CD4-positive, alpha-beta T cell treated with Interferon alpha-2 for 1 hour (primary cell): ENCODE data around the gene FBXL17.

Experiments used
- DNase-seq, 2 donors: peaks; one replicate each; pipeline ENCODE4 v3.0.0-alpha.2; 2020 to 2022

Gene FBXL17

DNA sequence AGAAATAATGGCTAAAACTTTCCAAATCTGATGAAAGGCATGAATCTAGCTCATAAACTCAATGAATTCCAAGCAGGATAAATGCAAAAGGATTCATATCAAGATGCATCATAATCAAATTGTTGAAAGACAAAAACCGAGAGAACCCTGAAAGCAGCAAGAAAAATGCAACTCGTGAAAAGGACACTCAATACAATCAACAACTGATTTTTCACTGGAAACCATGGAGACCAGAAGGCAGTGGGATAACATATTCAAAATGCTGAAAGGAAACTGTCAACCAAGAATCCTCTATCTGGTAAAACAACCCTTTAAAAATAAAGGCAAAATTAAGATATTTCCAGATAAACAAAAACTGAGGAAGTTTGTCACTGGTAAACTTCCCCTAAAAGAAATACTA lies 9.5 kb downstream of the FBXL17 start:
- DNase-seq, result no peak

DNA sequence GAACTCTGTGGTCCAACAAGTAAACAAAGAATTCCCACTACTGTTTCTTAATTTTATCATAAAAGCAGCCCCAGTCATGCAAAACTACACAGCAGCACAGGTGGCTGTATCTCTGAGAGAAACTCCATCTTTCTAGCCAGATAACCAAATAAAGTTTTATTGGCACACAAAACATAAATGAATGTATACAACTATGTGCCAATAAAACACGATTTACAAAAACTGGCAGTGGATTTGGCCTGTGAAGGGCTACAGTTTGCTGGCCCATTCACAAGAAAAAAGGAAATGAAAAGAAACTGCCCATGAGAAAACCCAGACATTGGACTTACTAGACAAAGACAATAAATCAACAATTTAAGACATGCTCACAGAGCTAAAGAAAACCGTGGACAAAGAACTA lies 10.6 kb downstream of the FBXL17 start:
- DNase-seq, result no peak

DNA sequence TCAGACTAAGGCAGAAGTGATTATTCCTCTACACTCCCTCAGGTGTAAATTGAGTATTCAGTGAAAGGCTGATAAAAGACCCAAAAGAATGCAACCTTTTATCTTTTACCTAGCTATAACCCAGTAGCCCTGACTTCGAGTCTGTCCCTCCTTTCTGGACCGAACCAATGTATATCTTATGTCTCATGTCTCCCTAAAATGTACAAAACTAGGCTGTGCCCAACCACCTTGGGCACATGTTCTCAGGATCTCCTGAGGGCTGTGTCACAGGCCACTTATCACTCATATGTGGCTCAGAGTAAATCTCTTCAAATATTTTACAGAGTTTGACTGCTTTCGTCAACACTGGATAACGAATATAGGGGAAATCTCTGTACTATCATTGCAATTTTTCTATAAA lies 12.7 kb downstream of the FBXL17 start:
- DNase-seq, result no peak

DNA sequence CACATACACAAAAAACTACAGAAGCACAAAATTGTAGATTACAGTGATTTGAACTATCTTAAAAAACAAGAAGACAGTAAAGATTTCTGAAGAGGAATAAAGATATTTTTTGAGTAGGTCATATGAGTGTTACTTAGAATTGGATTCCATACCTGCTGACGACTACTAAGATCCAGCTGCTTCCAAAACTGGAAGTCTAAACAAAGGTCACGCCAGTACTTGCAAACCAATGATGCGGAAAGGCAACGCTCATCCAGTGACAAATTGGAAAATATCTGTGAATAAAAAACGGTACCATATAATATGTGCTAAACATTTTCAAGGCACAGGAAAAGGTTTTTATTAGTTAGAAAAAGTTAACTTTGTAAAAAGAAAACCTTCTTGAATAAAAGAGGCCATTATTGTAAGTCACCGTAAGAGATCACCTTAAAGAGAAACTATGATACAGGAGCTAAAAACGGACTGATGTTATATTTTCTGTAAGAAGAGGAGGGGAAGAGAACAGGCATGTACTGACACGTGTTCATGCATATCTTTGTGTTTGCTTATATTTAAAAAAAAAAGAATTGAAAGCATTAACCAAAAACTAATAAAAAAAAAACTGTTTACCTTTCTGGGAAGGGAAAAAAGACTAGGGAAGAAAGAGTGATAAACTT lies 14.1 kb downstream of the FBXL17 start:
- DNase-seq, result no peak

DNA sequence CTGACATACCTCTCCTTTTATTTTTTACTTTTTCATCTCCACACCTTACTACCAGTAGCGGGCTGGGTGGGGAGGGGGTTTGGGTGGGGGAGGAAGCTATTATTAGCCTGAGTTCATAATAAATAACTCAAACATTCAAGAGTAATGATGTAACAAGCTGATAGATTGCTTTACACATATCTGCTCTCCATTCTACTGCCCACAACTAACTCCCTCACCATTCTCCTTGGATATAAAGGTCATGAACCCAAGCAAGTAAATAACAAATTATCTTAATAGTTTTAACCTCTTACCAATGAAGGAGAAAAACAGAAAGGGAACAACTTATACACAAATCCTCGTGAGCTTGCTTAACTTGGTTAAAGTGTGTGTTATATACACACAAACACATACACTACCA lies 15.4 kb downstream of the FBXL17 start:
- no peak for DNase-seq

DNA sequence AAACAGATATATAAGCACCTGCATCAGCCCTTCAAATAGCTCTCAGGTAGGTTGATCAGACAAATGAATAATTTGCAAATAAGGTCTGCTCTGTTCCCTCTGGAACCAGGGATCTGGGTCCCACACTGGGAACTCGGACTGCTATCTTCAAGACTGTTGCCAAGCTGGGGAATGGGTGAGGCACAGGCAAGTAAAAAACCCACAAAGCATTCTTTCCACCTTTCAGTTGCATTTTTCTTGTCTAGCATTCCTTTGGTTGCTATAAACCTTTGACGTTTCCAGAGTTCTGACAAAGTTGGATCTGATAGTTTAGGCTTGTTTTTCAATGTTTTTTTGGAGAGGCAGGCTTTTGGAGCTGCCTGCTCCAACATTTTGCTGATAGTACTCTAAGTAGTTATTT lies 20.1 kb downstream of the FBXL17 start:
- DNase-seq, result no peak

DNA sequence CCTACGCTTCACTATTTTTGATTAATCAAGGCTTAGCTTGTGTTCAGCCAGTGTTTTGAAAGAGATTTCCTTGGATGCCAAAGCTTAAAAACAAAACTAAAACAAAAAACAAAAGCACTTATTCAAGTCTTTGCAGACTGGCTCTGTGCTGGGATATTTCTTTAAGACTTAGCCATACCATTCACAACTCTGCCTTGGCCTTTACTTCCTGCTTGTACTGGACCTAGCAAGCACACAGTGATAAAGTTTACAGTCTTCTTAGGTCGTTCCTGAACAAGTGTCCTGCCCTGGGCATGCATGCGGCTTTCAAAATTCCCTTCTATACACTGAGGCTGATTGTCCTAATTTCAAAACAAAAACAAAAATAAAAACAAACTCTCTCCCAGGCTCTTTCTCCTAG lies 20.7 kb downstream of the FBXL17 start:
- no peak for DNase-seq

DNA sequence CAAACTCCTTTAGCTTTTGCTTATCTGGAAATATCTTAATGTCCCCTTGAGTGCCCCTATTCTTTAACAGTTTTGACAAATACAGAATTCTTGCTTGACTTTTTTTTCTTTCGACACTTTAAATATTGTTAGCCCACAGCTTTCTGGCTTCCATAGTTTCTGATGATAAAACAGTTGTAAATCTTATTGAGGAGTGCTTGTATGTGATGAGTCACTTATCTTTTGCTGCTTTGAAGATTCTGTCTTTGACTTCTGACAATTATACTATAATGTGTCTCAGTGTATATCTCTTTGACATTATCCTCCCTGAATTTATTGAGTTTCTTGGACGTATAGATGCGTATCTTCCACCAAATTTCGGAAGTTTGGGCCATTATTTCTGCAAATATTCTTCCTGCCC lies 21.6 kb downstream of the FBXL17 start:
- no peak for DNase-seq

DNA sequence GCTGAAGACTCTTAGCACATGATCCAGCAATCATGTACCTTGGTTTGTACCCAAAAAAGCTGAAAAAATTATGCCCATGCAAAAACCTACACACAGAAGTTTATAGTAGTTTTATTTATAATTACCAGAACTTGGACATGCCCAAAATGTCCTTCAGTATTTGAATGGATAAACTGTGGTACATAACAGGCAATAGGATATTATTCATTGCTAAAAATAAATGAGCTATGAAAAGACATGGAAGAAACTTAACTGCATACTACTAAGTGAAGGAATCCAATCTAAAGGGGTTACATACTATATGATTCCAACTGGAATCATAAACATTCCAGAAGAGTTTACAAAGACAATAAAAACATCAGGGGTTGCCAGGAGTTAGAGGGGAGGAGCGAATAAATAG lies 25.6 kb downstream of the FBXL17 start:
- no peak for DNase-seq

DNA sequence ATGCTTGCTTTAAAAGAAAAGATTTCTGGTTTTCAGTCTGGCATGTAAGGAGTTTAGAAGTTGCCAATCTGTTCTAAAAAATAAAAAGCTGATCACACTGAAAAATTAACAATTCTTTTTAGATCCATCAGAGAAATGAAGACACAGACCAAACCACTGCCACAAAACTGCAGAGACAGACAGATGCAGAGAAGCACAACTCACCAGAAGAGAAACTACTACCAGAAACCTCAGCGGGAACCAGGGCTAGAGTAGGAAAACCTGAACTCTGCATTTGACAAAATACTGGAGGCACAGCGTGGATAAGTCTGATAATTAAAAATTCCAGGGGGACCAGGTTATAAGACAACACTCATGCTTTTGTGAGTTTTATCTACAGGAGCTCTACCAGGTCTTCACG lies 28.8 kb downstream of the FBXL17 start:
- no peak for DNase-seq

DNA sequence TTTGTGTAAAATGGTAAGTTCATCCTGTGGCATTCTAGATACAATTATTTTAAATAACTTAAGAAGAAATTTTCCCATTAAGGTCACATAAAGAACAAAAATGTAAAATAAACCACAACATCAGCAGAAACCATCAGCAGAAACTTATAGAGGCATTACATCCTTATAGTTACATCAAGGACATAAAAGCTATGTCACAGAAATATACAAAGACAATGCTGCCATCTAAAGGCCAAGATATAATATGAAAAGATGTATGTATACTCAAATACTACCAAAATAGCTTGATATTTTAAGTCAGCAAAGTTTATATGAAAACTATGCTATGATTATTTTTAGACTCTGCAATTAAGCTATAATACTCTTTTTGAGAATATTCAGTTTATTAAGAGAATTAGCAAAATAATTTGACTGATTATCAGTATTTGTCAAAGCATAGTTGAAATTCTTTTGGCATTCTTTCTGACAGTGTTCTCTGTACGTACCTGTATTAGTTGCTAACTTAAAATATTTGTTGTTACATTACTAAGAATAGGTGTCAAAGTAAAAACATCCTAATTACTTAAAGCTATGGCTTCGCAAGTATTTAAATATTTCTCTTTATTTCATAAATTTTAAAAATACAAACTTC lies 36.2 kb downstream of the FBXL17 start:
- peak in 1 of 2 donors; percentile 55 for DNase-seq

DNA sequence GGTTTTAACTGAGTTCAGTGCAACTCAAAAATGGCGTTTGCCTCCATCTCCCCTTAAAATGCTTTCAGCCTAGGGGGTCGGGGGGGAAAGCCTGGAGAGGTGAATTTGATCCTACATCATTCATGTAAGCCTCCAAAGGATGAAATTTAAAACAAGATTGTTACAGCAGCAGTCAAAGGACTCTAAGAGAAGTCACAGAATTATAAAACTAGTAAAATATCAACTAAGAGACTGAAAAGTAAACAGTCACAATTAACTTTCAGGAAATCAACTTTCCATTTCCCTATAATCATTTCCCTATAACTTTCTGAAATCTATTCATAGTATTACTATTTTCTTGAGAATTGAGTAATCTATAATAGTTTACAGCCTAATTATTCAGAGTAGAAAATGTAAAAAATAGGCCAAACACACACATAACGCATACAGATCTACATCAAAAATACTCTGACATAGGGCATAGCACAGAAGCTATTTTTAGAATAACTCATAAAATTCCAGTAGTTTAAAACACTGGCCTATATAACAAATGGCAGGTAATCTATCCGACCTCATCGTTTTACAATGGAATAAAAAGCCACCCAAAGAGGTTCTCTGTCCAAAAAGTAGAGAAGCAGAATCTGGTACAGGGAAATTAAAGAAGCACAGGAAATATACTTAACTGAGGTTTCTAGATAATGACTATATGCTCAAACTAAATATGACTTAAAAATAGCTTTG lies 37.6 kb downstream of the FBXL17 start:
- DNase-seq, result no peak

DNA sequence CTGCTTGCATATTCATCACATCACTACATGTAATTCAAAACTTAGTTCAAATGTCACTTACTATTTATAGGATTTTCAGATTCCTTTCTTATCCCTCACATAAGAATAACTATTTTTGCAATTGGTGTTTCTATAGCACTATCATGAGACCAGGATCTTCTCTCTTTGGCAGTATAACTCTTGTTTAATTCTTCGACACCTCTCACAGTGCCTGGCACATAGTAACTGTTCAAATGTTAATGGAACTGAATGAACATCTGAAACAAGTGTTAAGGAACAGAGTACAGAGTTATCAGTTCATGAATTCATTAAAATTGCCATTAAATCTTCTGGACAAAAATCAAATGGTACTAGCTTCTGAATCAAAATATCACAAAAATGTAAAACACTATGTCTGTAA lies 40.0 kb downstream of the FBXL17 start:
- DNase-seq, result no peak

DNA sequence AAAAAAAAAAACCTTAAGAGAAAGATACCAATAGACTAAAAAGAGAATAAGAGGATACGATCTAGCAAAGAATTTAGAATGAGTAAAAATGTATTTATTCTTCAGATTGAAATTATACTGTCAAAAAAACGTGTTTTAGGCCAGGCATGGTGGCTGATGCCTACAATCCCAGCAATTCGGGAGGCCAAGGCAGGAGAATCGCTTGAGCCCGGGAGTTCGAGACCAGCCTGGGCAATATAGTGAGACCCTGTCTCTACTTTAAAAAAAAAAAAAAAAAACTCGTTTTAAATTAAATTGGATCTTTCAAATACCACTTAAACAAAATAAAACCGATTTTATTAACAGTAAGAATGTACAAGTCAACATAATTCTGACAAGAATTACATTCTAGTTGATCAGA lies 41.8 kb downstream of the FBXL17 start:
- DNase-seq, result no peak

DNA sequence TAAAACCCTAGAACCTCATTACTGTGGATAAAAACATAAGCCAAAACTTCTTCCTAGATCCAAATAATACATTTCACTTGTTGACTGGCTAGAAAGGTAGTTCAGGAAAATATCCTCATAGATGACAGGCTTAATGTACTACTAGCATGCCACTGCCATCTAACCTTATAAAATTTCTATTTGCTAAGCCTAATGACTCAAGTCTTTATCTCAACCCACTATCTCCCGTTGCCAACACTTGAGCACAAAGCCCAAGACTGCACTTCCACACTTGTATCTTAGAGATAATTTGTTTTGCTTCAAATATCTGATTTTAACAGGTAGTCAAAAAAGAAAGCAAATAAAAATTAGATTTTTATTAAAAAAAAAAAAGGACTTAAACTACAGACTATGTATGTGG lies 42.7 kb downstream of the FBXL17 start:
- no peak for DNase-seq

DNA sequence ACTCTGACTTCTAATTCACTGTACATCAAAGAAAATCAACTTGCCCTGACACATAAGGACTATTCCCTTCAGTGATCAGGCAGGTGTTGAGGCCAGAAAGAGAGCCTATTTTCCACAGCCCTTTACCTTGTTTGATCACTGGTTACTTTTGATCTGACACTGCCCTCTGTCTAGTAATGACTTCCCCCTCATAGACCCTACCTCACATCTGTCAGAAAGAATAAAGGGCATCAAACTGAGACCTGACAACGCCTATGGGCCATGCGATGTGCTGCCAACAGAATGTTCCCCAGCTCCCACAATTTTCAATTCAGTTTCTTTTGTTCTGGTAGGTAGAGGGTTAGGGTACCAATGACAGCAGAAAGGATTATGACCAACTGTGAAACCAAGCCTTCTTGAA lies 47.7 kb downstream of the FBXL17 start:
- no peak for DNase-seq

DNA sequence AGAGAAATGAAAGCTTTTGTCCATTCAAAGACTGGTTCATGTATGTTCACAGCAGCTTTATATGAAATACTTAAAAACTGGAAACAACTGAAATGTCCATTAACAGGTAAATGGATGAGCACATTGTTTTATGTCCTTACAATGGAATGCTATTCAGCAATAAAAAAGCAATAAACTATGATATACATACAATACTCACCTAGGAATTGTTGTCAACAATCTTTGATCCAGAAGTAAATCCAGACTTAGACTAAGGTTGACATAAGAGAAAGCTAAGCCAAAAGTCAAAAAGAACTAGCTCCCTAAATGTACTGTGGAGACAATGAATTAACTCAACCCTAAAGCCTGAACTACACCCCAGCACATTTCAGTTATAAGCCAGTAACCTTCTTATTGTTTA lies 54.9 kb downstream of the FBXL17 start:
- no peak for DNase-seq

DNA sequence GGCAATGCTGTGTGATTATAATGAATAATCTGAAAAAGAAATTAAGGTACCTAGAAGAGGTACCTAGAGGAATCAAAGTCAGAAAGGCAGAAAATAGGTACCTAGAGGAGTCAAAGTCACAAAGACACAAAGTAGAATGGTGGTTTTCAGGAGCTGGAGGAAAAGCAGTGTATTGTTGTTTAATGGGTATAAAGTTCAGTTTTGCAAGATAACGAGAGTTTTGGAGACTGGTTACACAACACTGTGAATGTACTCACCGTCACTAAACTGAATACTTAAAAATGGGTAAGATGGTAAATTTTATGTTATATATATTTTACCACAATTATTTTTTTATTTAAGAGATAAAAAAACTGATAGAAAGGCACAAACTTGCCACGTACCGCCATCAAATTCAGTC lies 57.0 kb downstream of the FBXL17 start:
- DNase-seq, result no peak

DNA sequence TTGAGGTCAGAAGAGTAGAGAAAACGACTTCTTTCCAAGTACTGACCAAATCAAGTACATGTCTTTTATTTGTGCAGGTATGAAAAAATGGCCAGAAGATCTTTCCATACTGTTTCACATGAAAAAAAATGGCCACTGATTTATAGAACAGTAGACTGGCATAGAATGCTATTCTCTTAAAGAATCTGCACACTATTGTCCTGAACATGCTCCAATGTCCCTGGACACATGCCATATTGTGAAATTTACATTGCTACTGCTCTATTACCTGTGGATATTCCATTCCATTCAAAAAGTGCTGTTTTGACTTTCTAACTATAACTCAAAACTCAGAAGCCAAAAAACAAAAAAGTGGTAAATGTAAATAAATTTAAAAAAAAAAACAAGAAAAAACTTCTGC lies 60.6 kb downstream of the FBXL17 start:
- no peak for DNase-seq

DNA sequence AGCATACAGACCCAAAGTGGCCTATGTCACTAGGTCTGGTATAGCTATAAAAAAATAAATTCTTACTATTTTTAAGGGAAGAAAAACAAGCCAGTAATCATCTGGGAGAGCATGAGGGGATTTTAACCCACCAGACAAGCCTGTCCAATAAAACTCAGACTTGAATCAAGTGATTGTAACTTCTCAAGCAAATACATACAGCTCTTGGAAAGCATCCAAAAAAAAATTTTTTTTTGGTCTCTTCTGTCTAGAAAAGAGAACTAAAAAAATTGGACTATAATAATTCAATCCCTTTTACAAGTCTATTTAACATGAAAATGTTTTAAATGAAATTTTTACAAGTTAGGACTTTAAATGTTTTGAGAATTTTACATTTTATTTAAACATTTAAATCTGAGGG lies 61.7 kb downstream of the FBXL17 start:
- no peak for DNase-seq

DNA sequence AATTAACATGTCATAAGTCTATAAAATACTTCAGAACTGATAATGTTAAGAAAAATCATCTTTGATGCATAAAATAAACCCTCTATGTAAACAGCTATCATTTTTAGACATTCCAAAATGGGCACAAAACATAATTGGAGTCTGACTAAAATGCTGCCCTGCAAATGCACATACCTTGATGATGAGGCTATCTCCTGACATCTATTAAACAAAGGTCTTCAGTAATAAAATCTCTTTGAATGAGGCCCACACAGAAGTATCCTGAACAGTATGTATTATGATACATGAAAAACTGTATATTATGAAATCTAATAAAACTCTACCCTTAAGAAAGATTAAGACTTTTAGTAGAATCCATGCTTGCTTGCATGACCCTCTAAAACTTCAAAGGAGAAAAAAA lies 66.1 kb downstream of the FBXL17 start:
- no peak for DNase-seq

DNA sequence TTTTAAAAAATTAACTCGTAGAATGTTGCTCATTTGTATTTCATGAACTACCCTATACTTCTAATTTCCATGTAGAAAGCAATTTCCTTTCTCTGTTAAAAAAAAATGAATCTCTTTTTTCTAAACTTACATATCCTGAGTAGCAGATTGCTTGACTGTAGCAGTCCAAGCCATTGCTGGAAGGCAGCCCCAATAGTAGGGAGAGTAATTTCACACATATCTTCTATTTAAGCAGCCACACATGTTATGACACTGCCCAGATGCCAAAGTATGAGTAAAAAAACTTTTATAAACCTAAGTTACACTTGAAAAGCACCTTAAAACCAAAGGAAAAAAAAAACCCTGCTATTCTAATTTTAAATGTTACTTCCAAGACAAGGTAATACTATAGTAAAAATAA lies 69.6 kb downstream of the FBXL17 start:
- DNase-seq, result no peak

DNA sequence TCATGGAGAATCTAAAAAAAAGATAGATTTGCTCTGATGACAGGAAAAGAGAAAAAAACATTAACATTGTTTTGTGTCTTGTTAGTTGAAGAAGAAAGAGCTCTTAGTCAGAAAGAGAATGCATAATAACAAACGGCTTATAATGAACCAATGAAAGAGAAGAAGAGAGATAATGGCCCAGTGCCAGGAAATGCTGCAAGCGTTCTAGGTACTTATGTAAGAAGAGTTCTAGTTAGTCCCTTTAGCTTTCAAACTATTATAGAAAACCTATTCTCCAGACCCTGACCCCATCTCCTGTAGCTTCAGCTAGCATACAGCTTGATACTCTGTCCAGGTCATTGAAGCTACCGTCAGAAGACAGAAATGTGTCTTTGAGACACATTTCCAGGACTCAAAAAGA lies 70.2 kb downstream of the FBXL17 start:
- no peak for DNase-seq

DNA sequence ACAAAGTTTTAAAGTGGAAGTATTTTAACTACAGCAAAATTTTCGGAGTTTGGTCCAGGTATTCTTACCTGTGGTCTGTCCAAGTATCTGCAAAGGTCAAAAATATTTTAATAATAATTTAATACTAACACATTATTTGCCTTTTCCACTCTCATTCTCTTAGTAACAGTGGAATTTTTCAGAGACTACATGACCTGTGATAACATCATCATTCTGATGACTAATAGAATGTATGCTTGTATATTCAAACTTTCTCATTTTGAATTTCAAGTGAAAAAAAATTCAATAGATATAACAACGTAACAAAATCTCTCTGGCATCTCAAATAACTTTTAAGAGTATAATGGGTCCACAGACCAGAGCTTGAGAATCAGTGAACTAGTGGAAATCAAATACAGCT lies 78.3 kb downstream of the FBXL17 start:
- no peak for DNase-seq

DNA sequence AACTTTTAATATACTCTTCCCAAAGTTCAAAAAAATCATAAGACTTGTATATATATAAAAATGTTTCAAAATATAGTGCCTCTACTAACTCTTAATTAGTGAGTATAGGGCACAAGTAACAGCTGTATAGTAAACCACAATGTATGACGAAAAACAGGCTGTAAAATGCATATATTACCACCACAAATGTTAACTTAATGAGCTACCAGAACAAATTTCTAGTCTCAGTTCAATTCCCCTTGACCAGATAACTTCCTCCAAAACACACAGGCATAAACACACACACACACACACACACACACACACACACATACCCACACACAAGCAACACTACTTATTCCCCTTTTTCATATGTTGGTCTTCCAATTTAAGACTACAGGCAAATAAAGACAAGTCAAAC lies 78.8 kb downstream of the FBXL17 start:
- DNase-seq, result no peak
